Epithelial cell of prostate (primary cell): ENCODE data around the gene MUC15.

Experiments used
- DNase-seq: peaks from one replicate; pipeline ENCODE4 v3.0.0-alpha.2; 2011; ENCODE audit warnings: low read depth, low spot score
- H3K27ac ChIP-seq: fragments of 450-650 bp; 2 replicates; pipeline ENCODE4 v1.5.1; 2017; ENCODE audit warnings: mild to moderate bottlenecking

MUC15 gene

GRCh38 chr11:26578998-26579661, 7.1 kb upstream of the MUC15 start:
- peak overlapping the region; percentile 72 for H3K27ac ChIP-seq
- no peak for DNase-seq

DNA sequence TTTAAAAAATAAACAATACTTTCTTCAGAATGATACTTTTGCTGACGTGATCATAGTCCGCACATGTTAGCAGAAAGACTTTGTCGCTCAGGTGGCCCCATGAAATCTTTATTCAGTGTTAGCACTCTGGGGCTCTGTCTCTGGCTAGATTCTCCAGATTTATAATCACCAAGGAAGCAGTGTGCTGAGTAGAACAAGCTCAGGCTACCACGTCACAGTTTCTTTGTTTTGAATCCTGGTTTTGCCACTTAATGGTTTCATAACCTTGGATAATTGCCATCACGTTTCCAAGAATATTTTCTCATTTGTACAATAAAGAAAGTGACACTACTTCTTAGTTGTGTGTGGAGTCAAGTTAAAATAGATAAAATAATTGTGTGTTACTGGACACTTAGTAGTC, 3.9 kb upstream of the MUC15 start:
- no peak for DNase-seq
- no peak overlapping the region for H3K27ac ChIP-seq

DNA sequence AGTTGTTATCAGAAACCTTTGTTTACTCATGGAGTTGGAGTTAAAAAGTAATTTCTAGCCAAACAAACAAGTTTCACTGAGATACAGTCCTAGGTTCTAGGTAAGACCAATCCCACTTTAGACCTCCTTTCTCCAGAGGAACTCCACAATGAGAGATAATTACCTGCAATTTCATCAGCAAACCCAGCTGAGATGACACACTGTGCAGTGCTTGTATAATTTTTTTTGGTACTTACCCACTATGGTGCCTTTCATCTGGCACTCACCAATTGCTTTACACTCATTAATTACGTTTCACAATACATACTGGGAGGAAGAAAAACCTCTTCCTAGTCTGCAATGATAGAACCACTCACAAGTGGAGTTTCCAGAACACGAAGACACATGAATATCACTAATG, 1.8 kb upstream of the MUC15 start:
- H3K27ac ChIP-seq = peak overlapping the region; percentile 57
- DNase-seq = no peak

DNA sequence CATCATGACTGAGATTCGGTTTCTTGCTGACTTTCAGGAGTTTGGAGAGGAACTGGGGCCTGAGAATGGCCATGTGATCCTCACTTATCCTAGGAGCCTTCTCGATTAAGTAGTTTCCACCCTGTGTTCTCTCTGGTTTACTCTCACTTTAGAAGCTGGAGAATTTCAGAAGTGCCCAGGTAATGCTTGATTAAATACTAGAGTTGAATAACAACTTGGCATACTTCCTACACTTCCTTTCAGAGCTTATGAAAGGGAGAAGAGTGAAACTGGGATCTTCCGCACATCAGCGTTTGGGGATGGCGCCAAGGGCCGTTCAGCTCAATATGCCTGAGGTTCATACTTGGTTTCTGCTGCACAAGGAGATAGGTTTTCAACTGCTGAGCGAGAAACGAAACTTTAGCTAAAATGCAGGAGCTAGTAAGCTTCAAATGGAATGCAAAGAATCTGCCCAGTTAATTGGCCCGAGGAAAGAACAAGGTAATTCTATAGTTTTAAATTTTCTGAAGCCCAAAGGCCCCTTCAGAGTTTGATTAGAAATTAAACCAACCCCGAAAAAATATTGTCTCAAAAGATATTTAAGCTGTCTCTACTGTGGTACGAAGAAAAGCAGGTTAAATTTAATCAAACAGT, 823 bp upstream of the MUC15 start:
- no peak for DNase-seq
- peak overlapping the region; percentile 57 for H3K27ac ChIP-seq

GRCh38 chr11:26569646-26570045, 2.4 kb downstream of the MUC15 start:
- DNase-seq = no peak
- H3K27ac ChIP-seq = no peak overlapping the region

DNA sequence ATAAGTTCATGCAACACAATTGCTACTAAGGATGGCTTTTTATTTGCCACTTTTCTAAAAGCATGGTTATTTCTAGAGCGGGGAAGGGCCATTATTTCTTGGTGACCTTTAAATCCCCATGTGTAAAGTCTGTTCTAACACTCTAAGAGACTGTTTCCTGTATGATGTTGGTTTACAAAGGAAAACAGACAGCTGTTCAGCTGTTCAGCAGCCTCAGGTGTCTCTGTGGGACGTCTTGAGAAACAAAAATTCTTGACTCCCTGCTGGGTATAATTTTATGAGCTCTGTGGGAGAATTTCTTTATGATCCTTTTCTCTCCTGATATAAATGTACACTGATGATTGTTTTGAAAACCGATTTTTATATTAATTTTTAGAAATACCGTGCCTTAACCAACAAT, 13.9 kb downstream of the MUC15 start:
- no peak for DNase-seq
- H3K27ac ChIP-seq = no peak overlapping the region

DNA sequence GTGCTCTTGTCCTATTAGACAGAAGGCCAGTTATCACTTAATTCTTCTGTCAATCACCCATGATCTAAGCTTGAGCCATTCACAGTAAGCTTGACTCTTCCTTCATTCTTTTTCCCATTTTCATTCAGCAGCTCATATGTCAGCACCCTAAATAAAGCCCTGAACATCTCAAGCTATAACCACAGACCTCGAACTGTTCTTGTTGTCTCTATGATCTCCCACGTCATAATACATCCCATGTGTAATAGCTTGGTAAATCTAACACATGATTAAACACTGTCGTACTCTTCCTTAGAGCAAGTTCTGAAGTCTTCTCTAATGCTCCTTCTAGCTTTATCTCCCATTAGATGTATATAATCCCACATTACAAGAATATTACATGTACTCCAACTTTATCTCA, 14.4 kb downstream of the MUC15 start:
- no peak overlapping the region for H3K27ac ChIP-seq
- no peak for DNase-seq

DNA sequence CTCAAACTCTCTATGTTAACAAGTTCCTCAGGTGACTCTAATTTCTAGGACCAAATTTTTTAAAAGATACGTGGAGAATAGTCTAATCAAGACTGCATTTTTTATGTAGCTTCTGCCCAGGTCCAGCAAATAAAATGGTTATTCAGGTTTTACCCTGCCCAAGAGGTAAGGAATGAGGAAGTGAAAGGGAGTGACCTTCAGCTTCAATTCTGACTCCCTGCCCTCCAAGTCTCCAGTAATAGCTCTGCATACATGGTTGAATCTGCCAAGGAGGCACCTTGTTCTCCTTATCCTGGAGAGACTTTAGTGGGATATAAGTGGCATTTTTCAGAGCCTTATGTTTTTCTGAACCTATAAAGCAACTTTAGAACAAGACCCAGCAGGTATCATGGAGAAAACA, 15.5 kb downstream of the MUC15 start:
- H3K27ac ChIP-seq = peak overlapping the region; percentile 32
- DNase-seq = no peak

DNA sequence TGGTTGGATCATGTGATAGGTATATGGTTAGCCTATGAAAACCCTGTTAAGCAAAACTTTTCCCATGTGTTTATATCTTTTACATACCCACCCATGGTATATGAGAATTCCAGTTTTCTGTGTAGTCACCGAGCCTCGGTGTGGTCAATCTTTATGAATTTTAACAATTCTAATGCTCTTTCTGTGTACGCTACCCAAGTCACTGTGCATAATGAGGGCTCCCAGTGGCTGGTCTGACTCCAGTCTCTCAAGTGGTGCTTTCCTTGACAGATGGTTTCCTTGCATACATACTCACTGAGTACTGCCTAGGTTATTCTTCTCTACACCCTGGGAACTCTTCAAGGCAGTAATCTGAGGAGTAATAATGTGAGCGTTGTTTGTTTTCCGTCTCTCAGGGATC, 17.6 kb downstream of the MUC15 start:
- no peak for DNase-seq
- no peak overlapping the region for H3K27ac ChIP-seq

DNA sequence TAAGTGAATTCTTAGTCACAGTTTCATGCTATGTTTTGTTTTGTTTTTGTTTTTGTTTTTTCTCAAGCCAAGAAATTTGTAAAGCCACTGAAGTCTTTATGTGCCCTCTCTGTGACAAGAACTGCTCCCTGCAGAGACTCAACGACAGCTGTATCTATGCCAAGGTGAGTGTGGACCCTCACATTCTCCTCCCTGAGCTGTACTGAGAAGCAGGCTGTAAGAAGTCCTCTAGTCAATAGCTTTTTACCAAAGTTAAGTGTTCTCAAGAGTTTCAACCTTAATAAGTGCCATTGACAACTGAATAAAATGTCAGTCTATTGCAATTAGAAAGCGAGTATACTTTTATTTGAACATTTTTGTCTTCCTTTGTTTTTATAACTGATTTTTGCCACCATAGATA, 18.9 kb downstream of the MUC15 start:
- no peak for DNase-seq

DNA sequence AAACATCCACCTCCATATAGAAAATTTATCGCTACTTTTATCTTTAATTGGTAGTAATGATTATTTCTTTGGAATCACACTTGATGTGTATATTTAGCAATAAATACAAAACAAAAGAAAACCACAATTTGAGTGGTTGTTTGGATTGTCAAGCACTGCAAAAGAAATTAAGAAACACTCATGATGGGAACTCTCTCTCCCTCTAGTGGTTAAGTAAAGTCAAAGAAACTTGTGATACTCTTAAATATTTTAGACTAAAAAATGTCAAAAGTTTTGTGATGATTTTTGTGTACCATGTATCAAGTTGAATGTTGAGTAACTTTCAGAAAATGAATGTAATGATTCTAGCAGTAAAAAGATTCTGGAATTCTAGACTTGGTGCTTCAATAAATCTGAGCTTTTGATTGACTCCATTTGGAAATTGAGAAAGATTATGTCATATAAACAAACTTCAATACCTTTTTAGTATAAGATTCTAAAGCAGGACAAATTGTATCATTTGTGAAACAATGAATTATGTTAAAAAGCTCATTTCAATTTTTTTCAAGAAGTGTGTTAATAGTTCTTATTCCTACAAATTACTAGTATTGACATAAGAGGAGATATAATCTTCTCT, 20.8 kb downstream of the MUC15 start:
- H3K27ac ChIP-seq = no peak overlapping the region
- no peak for DNase-seq

More for the DNA sequence above, 18.9 kb downstream of the MUC15 start:
- H3K27ac ChIP-seq = no peak overlapping the region

DNA sequence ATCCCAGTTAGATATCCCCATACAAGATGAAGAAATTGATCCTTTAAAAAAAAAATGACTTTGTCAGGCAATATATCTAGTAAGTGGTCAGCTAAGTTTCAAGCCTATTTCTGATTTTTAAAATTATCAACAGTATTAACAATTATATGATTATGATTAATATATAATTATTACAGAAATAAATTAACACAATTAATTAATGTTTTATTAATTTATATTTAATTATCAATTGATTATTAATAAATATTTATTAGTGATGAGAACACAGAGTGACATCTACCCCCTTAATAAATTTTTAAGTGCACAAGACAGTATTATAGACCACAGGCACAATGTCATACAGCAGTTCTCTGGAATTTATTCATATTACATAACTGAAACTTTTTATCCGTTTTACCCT, 22.0 kb downstream of the MUC15 start:
- no peak overlapping the region for H3K27ac ChIP-seq
- DNase-seq = no peak

- no peak for DNase-seq
- no peak overlapping the region for H3K27ac ChIP-seq
Measured at GRCh38 chr11:26549176-26549575, 22.9 kb downstream of the MUC15 start.

- no peak for DNase-seq
Measured at GRCh38 chr11:26541870-26542269, 30.2 kb downstream of the MUC15 start.

DNA sequence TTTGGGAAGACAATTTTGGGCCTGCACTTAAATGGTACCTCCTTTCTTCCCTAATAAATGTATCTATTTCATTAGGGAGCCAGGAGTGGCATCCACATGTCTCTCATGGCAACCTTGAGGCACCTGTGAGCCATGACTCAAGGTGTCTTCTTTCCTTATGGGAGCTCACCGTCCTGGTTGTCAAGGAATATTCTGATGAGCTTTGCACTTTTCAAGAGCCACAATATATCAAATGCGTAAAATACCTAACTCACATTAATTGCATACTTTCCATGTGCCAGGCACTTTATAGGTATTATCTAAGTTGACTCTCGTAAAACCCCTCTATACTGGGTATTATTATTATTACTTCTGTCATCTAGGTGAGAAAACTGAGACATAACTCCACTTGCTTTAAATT, 32.5 kb downstream of the MUC15 start:
- DNase-seq = no peak
- no peak overlapping the region for H3K27ac ChIP-seq

More at GRCh38 chr11:26541870-26542269, 30.2 kb downstream of the MUC15 start:
- H3K27ac ChIP-seq = no peak overlapping the region

DNA sequence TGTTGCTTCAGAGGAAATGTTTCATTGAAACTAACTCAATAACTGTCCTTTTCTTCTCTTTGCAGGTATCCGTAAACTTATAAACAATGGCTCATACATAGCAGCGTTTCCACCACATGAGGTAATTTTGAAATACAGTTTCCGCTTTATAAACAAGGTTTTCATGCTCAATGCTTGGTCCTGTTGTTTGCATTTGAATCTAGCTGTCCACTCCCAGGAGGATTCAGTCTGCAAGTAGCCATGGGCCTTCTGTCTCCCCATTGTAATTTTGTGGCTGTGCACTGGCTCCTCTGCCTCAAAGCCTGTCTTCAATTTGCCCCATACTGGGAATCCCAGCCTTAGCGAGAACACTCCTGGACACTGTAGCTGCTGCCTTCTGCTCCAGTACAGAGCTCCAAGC, 34.7 kb downstream of the MUC15 start:
- no peak overlapping the region for H3K27ac ChIP-seq
- no peak for DNase-seq

DNA sequence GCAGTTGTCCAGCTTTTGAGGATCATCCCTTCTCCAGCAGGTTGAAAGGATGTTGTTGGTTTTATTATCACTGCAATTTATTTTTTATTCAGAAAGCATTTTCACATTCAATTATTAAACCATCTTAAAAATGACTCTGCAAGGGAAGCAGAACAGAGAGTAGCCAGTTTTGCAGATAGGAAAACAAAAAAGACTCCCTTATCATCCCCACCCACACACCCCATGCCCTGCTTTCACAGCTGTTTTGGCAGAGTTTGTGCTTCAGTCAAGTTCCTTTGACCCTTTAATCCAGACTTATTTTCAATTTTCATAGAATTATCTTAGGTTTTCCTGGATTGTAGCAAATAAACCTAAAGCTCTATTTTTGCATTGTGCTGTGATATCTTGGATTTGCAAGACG, 44.4 kb downstream of the MUC15 start:
- no peak overlapping the region for H3K27ac ChIP-seq
- DNase-seq = no peak

GRCh38 chr11:26522912-26523610, 49.0 kb downstream of the MUC15 start:
- DNase-seq = peak; percentile 3
- H3K27ac ChIP-seq = no peak overlapping the region

- DNase-seq = no peak
- no peak overlapping the region for H3K27ac ChIP-seq
Measured at GRCh38 chr11:26519469-26519868, 52.6 kb downstream of the MUC15 start.

DNA sequence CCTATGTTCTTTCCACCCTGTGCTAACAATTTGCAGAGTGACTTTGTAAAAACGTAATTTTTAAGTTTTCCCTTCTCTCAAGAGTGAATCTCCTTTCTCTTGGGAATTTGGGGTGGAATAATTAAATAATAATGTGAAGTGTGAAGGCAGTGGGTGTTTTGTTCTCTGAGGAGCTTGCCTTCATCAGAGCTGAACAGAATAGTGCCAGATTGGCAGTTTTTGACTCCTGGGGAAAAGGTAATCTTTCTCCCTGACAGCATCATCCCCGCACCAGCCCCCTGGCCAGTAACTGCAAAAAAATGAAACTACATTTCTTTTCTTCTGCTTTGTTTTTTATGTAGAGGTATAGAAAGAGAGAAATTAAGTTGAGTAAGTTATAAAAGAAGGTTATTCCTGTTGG, 59.9 kb downstream of the MUC15 start:
- DNase-seq = no peak
- no peak overlapping the region for H3K27ac ChIP-seq

DNA sequence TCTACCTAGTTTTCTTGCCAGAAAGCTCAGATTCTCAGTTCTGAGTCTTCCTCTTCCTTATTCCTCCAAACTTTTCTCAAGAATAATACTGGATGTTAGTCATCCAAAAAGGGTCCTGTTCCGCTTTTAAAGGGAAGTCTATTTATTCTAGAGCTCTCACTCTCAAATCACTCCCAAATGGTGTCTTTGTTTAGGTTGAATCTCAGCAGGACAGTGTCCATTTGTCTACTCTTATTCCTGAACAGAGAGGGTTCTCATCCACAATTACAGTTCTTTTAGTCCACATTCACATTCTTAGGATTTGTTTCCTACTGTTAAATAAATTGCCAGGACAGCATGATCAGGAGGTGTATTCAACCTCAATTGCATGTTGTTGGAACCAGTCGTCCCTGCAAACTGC, 61.3 kb downstream of the MUC15 start:
- DNase-seq = no peak
- no peak overlapping the region for H3K27ac ChIP-seq
